Lung (tissue), 12 donors: ENCODE data around the gene AIF1L. TPM values are rescaled to one million over a fixed set of nuclear protein-coding genes. Genes with fewer than 3 reads are reported as not detected.

Experiments used
- ATAC-seq: fragments of 200-7000 bp; cut with Tn5 transposase; one replicate; pipeline ENCODE4 v1.9.1; 2020; ENCODE audit warnings: moderate number of reproducible peaks; ENCODE audit not compliant: insufficient read depth, low FRiP score
- DNase-seq, 3 donors: peaks; one replicate each; pipeline ENCODE4 v3.0.0-alpha.2; 2013 to 2017
- H3K27ac ChIP-seq, 2 donors: one replicate each; pipeline ENCODE4 v1.5.1; 2013; ENCODE audit warnings: mild to moderate bottlenecking in 2 of 2, moderate library complexity in 2 of 2, control low read depth in 1 of 2, inconsistent platforms in 1 of 2, low read depth in 1 of 2, low read length in 1 of 2
- H3K27me3 ChIP-seq, 3 donors: one replicate each; pipeline ENCODE4 v1.5.1; 2013; ENCODE audit warnings: low read length in 2 of 3; ENCODE audit not compliant: control insufficient read depth in 3 of 3, insufficient read depth in 3 of 3
- H3K36me3 ChIP-seq, 4 donors: one replicate each; pipeline ENCODE4 v1.5.1; 2013; ENCODE audit warnings: low read length in 4 of 4, mild to moderate bottlenecking in 1 of 4, moderate library complexity in 1 of 4; ENCODE audit not compliant: control insufficient read depth in 4 of 4, insufficient read depth in 4 of 4
- H3K4me1 ChIP-seq, 5 donors: one replicate each; pipeline ENCODE4 v1.5.1; 2013; ENCODE audit warnings: low read length in 5 of 5, mild to moderate bottlenecking in 2 of 5, moderate library complexity in 1 of 5; ENCODE audit not compliant: control insufficient read depth in 5 of 5, insufficient read depth in 5 of 5
- H3K4me3 ChIP-seq: one replicate; pipeline ENCODE4 v1.5.1; 2013; ENCODE audit warnings: mild to moderate bottlenecking, control low read depth, moderate library complexity
- H3K9ac ChIP-seq, 2 donors: one replicate each; pipeline ENCODE4 v1.5.1; 2013; ENCODE audit warnings: low read length in 2 of 2, control low read depth in 1 of 2; ENCODE audit not compliant: insufficient read depth in 1 of 2
- H3K9me3 ChIP-seq, 4 donors: one replicate each; pipeline ENCODE4 v1.5.1; 2013; ENCODE audit warnings: low read length in 3 of 4, mild to moderate bottlenecking in 1 of 4, moderate library complexity in 1 of 4; ENCODE audit not compliant: control insufficient read depth in 4 of 4, insufficient read depth in 3 of 4
- CTCF ChIP-seq: IDR thresholded peaks from 2 replicates; pipeline ENCODE4 v1.5.1; 2012; ENCODE audit warnings: mild to moderate bottlenecking; ENCODE audit errors: control extremely low read depth, extremely low read depth
- WGBS, 2 donors: extraction: QIAGEN DNeasy Blood & Tissue Kit; methylation state at CpG; one replicate each; pipeline ENCODE4 v1.1.7; 2013; 5-methylcytosine and 5-hydroxymethylcytosine counted together
- polyA plus RNA-seq, 2 donors: library from polyadenylated mRNA; stranded (reverse); fragments of 200-250 nt; gene quantifications; one replicate each; pipeline ENCODE4 v1.2.1, GENCODE V29; 2013
- total RNA-seq, 2 donors: library from RNA; depleted of rRNA in 1 of 2; stranded (reverse); fragments of >200 nt in 1 of 2; gene quantifications; one replicate each; pipeline ENCODE4 v1.2.1, GENCODE V29; 2014 to 2021
- donor health status: control.
- donor health status: control.
- donor health status: Bipolar disorder and iron deficiency.
- donor health status: healthy.
- donor health status: DM: yes; HTN: yes; CAD: no.

The AIF1L gene
- total and polyA plus RNA-seq, 4 donors, result 3.2 to 16.5 (median 6.9) TPM

GRCh38 chr9:131165523-131165922, 69.2 kb downstream of the AIF1L start:
- ATAC-seq, result no peak
- peaks cover 0 to 28% (median 13%) of the 10 kb centered on the region in 4 donors for H3K36me3 ChIP-seq
- no peak overlapping the region for H3K27ac ChIP-seq

GRCh38 chr9:131167146-131167692, 70.9 kb downstream of the AIF1L start:
- WGBS, 2 donors, result 61 to 70% methylated on average over 6 of the region's 6 CpGs
- no peaks in the 10 kb centered on the region for H3K9me3 ChIP-seq
- TF ChIP-seq CTCF, result no peak
- ATAC-seq, result no peak
- no peak overlapping the region for H3K9ac ChIP-seq
- H3K36me3 ChIP-seq, result peaks cover 0 to 19% (median 10%) of the 10 kb centered on the region in 4 donors
- H3K27me3 ChIP-seq, result no peaks in the 10 kb centered on the region
- no peak overlapping the region for H3K27ac ChIP-seq
- DNase-seq, result peak in 1 of 3 donors; percentile 13
- H3K4me3 ChIP-seq, result no peak overlapping the region
- no peaks in the 10 kb centered on the region for H3K4me1 ChIP-seq

More at GRCh38 chr9:131165523-131165922, 69.2 kb downstream of the AIF1L start:
- no peak overlapping the region for H3K4me3 ChIP-seq
- no peak overlapping the region for H3K9ac ChIP-seq
- no peak for DNase-seq
- no peak for TF ChIP-seq CTCF
- H3K4me1 ChIP-seq, result peaks cover 0 to 3% (median 0%) of the 10 kb centered on the region in 5 donors
- H3K27me3 ChIP-seq, result no peaks in the 10 kb centered on the region
- H3K9me3 ChIP-seq, result no peaks in the 10 kb centered on the region

- ATAC-seq, result no peak
Measured at GRCh38 chr9:131167936-131168335, 71.6 kb downstream of the AIF1L start.

More at GRCh38 chr9:131167936-131168335, 71.6 kb downstream of the AIF1L start:
- Histone ChIP-seq H3K4me1 (no peaks in the 10 kb centered on the region), H3K27ac (no peak overlapping the region), H3K9ac (no peak overlapping the region), H3K36me3 (peaks cover 0 to 15% (median 8%) of the 10 kb centered on the region in 4 donors), H3K9me3 (no peaks in the 10 kb centered on the region), H3K27me3 (no peaks in the 10 kb centered on the region), H3K4me3 (no peak overlapping the region)
- TF ChIP-seq CTCF, result no peak
- DNase-seq, result no peak
- WGBS, 2 donors, result 97 to 99% methylated on average over 4 of the region's 4 CpGs
